NCI-H1048 (cell line): Measurements from ENCODE around the gene DIPK1B.
A peak's percentile ranks its signal among the peaks of the same experiment; 100 is the strongest.
"Not testable (repeated sequence)": the region's sequence is repeated elsewhere in the genome, so short reads cannot be mapped to it uniquely, and the experiment has no call there.

Source experiments
- DNase-seq: peaks from one replicate; lab custom pipeline; 2025; lab: John Stamatoyannopoulos, UW

The DIPK1B gene

GRCh38 chr9:136754059-136754572 is 41.7 kb downstream of the DIPK1B start:
- DNase-seq, result no peak

GRCh38 chr9:136754626-136755301 is 42.4 kb downstream of the DIPK1B start:
- no peak for DNase-seq

DNA sequence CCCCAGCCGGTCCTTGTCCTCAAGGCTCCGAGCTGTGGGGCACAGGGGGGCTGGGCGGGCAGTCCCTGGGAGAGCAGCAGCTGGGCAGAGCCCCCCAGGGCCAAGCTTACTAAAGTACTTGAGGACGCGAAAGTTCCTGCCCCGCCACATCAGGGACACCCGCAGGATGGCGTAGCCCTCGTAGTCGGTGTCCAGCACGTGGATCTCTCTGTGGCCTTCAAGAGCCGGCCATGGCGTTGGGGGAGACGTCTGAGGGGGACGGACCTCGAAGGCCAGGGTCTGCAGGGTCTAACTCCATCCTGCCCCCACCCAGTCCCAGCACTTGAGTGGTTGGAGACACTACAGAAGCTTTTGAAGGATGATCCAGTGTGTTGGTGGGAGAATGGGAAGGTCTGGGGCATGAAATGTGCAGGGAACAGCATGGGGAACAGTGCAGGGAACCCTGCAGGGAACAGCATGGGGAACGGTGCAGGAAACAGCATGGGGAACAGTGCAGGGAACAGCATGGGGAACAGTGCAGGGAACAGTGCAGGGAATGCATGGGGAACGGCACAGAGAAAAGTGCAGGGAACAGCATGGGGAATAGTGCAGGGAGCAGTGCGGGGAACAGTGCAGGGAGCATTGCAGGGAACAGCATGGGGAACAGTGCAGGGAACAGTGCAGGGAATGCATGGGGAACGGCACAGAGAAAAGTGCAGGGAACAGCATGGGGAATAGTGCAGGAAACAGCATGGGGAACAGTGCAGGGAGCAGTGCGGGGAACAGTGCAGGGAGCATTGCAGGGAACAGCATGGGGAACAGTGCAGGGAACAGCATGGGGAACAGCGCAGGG is 43.1 kb downstream of the DIPK1B start:
- not testable (repeated sequence) for DNase-seq

DNA sequence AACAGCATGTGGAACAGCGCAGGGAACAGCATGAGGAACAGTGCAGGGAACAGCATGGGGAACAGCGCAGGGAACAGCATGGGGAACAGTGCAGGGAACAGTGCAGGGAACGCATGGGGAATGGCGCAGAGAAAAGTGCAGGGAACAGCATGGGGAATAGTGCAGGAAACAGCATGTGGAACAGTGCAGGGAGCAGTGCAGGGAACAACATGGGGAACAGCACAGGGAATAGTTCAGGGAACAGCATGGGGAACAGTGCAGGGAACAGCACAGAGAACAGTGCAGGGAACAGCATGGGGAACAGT is 43.7 kb downstream of the DIPK1B start:
- DNase-seq, result no peak

DNA sequence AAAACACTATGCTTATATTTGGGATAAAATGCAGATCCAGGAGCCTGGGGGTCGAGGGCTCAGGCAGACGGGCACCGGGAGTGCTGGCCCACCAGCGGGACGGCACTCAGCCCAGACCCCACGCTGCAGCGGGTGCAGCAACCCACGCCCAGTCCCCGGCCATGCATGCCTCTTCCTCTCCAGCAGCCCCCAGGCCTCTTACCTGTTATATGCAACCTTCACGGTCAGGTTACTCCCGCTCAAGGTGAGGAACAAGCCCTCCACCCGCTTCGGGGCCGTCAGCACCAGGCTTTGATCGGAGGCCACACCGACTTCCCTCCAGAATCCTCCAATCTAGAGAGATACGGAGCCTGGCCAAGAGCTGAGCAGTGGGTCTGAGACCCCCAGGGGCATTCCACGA is 44.5 kb downstream of the DIPK1B start:
- DNase-seq, result no peak

- DNase-seq, result no peak
Observed at GRCh38 chr9:136757328-136757727, 45.0 kb downstream of the DIPK1B start.

DNA sequence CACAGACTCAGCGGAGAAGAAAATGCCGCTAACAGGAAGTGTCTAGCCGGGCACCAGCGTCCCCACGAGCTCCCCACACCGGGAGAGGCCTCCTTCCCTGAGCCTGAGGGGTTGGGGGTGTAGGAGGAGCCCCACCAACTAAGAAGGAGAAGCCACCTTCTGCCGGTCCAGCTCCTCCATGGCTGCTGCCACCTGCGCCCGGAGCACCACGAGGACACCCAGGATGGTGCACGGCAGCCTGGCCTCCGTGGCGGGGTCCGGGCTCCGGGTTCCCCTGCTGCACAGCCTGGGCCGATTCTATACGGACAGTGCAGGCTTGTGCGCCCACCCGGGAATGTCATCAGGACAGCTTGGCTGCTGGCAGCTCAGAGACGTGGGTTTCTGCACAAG is 45.4 kb downstream of the DIPK1B start:
- DNase-seq, result no peak

DNA sequence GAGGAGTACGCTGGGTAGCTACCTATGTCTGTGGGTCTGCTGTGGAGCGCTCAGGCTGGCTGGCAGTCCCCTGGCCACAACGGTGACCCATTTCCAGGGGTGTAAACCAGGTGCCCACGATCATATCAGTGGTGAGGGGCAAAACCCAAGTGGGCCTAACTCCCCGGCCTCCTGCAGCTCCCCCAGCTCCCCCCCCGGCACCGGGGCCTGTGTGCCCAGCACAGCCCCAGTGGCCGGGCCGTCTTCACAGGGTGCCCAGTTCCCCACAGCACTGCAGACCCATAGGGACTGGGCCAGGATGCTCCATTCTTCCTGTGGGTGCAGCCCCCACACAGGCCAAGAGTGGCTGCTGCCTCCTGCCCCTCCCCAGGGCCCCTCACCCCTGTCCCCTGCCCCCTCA is 46.6 kb downstream of the DIPK1B start:
- DNase-seq, result no peak

DNA sequence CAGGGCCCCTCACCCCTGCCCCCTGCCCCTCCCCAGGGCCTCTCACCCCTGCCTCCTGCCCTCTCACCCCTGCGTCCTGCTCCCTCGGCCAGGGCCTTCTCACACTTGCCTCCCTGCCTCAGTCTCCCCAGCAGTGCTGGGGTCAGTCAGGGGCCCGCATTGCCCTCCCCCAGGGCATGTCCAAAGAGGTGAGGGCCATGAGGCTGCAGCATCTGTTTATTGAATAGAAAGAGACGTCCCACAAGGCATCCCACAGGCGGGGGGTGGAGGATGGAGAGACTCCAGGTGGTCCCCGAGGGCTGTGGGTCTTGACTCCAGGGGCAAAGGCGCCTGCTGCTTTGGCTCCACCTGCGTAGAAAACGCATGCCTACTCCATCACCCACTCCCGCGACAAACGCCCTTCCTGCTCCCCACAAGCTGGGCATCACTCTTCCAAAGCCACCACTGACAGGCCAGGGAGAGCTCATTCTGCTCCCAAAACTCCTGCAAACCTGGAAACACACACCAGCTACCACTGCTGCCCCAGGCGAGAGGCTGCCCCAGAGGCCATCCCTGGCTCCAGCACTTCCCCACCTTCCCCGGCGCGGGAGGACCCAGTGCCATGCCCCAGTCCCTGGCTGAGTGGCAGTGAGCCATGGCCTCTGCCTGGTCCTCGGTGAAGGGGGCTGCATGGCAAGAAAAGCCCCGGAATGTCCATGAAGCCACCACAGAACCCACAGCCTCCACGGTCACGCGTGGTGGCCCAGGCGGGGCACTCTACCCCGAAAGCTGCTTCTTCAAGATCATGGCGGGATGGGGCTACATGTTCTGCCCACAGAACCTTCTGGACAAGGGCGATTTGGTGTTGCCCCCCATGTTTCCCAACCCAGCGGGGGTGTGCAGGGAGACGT is 47.3 kb downstream of the DIPK1B start:
- no peak for DNase-seq

- DNase-seq, result no peak
Observed at GRCh38 chr9:136760424-136760823, 48.1 kb downstream of the DIPK1B start.

DNA sequence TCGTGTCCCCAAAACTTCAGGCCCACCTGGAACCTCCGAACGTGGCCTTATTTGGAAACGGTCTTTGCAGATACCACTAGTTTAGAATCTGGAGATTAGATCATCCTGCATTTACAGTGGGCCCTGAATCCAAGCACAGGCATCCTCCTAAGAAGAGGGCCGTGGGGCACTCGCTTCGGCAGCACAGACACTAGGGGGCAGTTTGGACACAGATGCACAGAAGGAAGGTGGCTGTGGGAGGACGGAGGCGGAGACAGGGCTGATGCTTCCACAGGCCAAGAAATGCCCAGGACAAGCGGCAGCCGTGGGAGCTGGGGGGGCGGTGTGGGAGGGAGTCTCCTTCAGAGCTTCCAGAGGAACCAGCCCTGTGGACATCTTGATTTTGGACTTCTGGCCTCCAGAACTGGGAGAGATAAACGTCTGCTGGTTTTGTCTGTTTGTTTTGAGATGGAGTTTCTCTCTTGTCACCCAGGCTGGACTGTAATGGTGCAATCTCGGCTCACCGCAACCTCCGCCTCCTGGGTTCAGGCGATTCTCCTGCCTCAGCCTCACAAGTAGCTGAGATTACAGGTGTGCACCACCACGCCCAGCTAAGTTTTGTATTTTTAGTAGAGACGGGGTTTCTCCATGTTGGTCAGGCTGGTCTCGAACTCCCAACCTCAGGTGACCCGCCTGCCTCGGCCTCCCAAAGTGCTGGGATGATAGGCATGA is 48.6 kb downstream of the DIPK1B start:
- not testable (repeated sequence) for DNase-seq

DNA sequence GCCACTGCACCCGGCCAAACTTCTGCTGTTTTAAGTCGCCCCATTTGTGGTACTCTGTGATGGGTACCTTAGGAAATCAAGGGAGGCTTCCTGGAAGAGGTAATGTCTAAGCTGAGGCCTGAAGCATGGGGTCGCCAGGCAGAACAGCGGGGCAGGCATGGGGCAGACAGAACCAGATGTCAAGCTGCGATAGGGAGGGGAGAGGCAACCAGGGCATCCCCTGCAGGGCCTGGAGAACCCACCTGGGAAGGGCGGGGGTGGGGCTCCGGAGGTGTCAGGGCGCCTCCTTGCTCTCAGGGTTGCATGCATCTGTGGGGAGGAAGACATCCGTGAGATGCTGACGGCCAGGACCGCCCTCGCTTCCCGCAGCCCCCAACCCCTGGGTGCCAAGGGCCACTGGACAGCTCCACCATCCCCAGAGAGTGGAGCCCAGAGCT is 49.2 kb downstream of the DIPK1B start:
- DNase-seq, result no peak

DNA sequence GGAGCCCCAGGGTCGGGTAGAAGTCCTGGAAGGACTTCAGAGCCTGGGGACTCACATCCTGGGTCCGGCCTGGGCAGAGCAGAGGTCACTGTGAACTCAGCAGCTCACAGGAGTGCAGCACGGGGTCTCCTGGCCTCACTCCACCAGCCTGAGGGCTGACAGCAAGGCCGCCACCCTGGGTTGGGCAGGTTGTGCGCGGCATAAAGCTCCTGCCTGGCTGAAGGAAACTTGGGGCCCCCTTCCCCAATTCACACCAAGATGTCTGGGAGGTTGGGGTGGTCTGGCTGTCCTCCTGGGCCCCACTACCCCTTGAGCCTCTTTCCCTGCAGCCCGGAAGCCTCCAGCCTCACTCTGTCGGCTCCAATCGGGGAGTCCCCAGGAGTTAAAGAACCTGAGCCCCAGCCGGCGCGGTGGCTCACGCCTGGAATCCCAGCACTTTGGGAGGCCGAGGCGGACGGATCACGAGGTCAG is 49.9 kb downstream of the DIPK1B start:
- DNase-seq, result no peak

GRCh38 chr9:136762915-136763648 is 50.7 kb downstream of the DIPK1B start:
- peak; percentile 39 for DNase-seq

DNA sequence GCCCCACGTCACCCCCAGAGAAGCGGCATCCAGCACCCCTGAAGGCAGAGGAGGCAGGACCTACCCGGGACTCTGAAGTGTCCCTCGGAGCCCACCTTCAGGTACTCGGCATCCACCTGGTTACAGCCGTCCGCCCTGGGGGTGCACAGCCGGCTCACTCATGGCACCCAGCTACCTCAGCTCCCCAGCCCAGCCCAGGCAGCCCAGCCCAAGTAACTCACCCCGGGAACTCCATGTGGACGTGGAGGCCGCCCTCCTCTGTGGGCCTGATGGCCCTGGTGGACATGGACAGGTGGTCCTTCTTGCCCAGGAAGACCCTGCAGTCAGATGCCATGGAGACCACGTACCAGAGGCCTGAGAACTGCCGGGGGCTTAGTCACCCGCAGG is 51.3 kb downstream of the DIPK1B start:
- no peak for DNase-seq

- DNase-seq, result no peak
Observed at GRCh38 chr9:136764301-136764891, 52.0 kb downstream of the DIPK1B start, which contains the start of gene LCN15. Gene LCN15, minus strand, starts transcription at chr9:136764518. Its CDS starts 30 bp downstream, at chr9:136764488.

DNA sequence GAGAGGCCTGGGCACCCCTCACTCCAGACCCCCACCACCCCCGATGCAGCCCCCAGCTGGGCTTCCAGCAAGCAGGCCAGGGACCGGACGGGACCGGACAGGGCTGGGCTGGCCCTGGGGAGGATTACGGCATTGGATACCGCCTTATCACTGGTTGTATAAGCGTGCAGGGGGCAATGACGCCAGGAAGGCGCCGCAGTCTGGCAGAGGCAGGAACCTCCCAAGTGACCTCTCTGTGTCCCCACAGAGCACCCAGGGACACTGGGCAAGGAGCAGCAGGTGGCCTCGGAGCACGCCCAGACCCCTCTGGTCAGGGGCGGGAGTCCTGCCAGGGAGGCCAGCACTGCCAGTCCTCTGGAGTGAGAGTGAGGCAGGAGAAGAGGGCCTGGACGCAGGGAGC is 52.7 kb downstream of the DIPK1B start:
- DNase-seq, result no peak

- not testable (repeated sequence) for DNase-seq
Observed at GRCh38 chr9:136765745-136766409, 53.5 kb downstream of the DIPK1B start.

GRCh38 chr9:136766410-136767120 is 54.2 kb downstream of the DIPK1B start:
- not testable (repeated sequence) for DNase-seq
